Measurements from ENCODE around the gene IL4R.

GRCh38 chr16:27410761-27411160, 97.0 kb downstream of the IL4R start:
- no peak for TF ChIP-seq CTCF (IDR thresholded peaks at IDR 0.05; ENCODE audit: low read depth, low read length, poor library complexity, severe bottlenecking)
- TF ChIP-seq EZH2phosphoT487 (IDR thresholded peaks at IDR 0.05; ENCODE audit: borderline replicate concordance, low read length), result no peak

Data from DOHH2 (cell line).